Right lobe of liver (tissue), 6 donors: ENCODE data around the gene DGLUCY. TPM values are rescaled to one million over a fixed set of nuclear protein-coding genes. Genes with fewer than 3 reads are reported as not detected.

Experiments used
- ATAC-seq, 4 donors: fragments of 200-7000 bp; cut with Tn5 transposase; one replicate each; pipeline ENCODE4 v1.9.1; 2020; ENCODE audit warnings: mild to moderate bottlenecking in 4 of 4, moderate library complexity in 4 of 4
- DNase-seq, 3 donors: peaks; one replicate each; pipeline ENCODE4 v3.0.0-alpha.2; 2020
- H3K27ac ChIP-seq, 3 donors: fragments of 200-600 bp; one replicate each; pipeline ENCODE4 v1.8.0; 2022
- H3K27me3 ChIP-seq, 2 donors: fragments of 200-600 bp; one replicate each; pipeline ENCODE4 v1.8.0; 2022
- H3K36me3 ChIP-seq, 4 donors: fragments of 200-600 bp; sonication (generic) in 1 of 4; one replicate each; pipeline versions ENCODE4 v1.5.1 to v1.8.0; 2017 to 2022; ENCODE audit warnings: control low read depth in 1 of 4
- H3K4me1 ChIP-seq, 4 donors: fragments of 200-600 bp; sonication (generic) in 1 of 4; one replicate each; pipeline versions ENCODE4 v1.5.1 to v1.8.0; 2017 to 2022; ENCODE audit warnings: control low read depth in 1 of 4
- H3K4me3 ChIP-seq, 3 donors: fragments of 200-600 bp; one replicate each; pipeline ENCODE4 v1.8.0; 2022
- H3K9me3 ChIP-seq, 4 donors: fragments of 200-600 bp; sonication (generic) in 1 of 4; one replicate each; pipeline versions ENCODE4 v1.5.1 to v1.8.0; 2017 to 2022; ENCODE audit warnings: control low read depth in 1 of 4
- POLR2A ChIP-seq: fragments of 450-650 bp; IDR thresholded peaks from one replicate; pipeline ENCODE4 v1.6.1; 2017; ENCODE audit warnings: antibody characterized with exemption, mild to moderate bottlenecking
- WGBS: methylation state at CpG from one replicate; pipeline ENCODE4 v1.1.6; 2018; ENCODE audit warnings: low coverage, low lambda C conversion rate; ENCODE audit not compliant: insufficient coverage; ENCODE audit errors: missing lambda C conversion rate; 5-methylcytosine and 5-hydroxymethylcytosine counted together
- intact Hi-C, 2 donors: fragments of 100-400 bp; cut with DNase I; formaldehyde crosslinking; loops; one replicate each; pipeline versions ENCODE4 v1.11.2 to v1.14.1; 2022
- long read RNA-seq: library from polyadenylated mRNA; unstranded; transcript quantifications from one replicate; pipeline ENCODE4 v2.0.0, GENCODE V29; 2019
- total RNA-seq, 6 experiments: library from RNA; depleted of rRNA in 2 of 6; stranded (reverse); fragments of >200 nt in 2 of 6; fragmentation: NEBNext Ultra II Directional in 3 of 6; extraction: Animal tissue kit (Norgen Biotek cat#: 25700) in 3 of 6; gene quantifications; one replicate each; pipeline versions ENCODE4 v1.1.0 to v1.2.4, GENCODE V29; 2016 to 2023
- TF ChIP-seq, protein P1 (sequence below), 4 donors: fragments of 200-600 bp in 3 of 4; fragments of 450-650 bp in 1 of 4; IDR thresholded peaks; one replicate each; pipeline versions ENCODE4 v1.5.1 to v1.8.0; 2016 to 2022; ENCODE audit warnings: antibody characterized with exemption in 4 of 4, mild to moderate bottlenecking in 2 of 4
- donor health status: DM: no; HTN: yes; CAD: no.
- donor health status: DM: no; HTN: no; CAD: no.
- donor health status: DM: no; HTN: no; CAD: no.
- donor health status: DM: no; HTN: yes; CAD: no.
- donor health status: DM: no; HTN: yes; CAD: no.

Gene DGLUCY, protein sequence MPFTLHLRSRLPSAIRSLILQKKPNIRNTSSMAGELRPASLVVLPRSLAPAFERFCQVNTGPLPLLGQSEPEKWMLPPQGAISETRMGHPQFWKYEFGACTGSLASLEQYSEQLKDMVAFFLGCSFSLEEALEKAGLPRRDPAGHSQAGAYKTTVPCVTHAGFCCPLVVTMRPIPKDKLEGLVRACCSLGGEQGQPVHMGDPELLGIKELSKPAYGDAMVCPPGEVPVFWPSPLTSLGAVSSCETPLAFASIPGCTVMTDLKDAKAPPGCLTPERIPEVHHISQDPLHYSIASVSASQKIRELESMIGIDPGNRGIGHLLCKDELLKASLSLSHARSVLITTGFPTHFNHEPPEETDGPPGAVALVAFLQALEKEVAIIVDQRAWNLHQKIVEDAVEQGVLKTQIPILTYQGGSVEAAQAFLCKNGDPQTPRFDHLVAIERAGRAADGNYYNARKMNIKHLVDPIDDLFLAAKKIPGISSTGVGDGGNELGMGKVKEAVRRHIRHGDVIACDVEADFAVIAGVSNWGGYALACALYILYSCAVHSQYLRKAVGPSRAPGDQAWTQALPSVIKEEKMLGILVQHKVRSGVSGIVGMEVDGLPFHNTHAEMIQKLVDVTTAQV
- 10 to 100 TPM; 26.7 to 55.6 (median 39.8) TPM for total RNA-seq
- long read RNA-seq, partial matches to known transcripts: 1 of 9 reads
- long read RNA-seq, other reads (novel, unspliced or antisense): 5 of 9 reads

DNA sequence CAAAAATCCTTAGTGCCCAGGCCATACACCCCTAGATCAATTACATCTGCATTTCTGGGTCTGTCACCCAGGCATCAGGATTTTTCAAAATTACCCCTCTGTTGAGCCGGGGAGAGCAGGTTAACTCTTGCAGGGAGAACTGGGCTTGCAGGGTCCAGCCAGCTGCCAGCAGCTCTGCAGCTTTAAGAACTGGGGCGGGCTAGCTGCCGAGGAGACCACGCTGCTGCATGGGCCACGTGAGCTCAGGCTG is at the start of gene DGLUCY:
TSS of gene DGLUCY (plus strand) at position 245 of the 250 bp plus-strand sequence. CDS start 46,222 bp downstream, outside the sequence.
- WGBS: no CpG with 5 or more reads among the region's 5 CpGs

DNA sequence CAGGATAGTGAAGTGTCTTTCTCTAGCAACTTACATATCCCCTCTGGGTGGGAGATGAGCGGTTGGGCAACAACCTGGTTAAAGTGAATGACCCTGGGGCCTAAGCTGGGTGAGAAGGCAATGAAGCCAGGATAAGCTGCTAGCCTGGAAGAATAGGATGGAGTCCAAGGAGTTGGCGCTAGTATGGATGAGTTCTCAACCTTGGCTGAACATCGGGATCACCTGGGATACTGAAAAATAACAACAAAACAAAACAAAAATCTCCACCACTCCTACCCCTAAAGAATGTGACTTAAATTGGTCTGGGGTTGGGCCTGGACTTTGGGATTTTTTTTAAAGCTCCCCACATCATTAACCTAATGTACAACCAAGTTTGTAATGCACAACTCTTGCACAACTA is 48.6 kb upstream of the DGLUCY start:
- TF ChIP-seq, protein P1, sequence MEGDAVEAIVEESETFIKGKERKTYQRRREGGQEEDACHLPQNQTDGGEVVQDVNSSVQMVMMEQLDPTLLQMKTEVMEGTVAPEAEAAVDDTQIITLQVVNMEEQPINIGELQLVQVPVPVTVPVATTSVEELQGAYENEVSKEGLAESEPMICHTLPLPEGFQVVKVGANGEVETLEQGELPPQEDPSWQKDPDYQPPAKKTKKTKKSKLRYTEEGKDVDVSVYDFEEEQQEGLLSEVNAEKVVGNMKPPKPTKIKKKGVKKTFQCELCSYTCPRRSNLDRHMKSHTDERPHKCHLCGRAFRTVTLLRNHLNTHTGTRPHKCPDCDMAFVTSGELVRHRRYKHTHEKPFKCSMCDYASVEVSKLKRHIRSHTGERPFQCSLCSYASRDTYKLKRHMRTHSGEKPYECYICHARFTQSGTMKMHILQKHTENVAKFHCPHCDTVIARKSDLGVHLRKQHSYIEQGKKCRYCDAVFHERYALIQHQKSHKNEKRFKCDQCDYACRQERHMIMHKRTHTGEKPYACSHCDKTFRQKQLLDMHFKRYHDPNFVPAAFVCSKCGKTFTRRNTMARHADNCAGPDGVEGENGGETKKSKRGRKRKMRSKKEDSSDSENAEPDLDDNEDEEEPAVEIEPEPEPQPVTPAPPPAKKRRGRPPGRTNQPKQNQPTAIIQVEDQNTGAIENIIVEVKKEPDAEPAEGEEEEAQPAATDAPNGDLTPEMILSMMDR (IDR thresholded peaks at IDR 0.05): no peak
- no peak for TF ChIP-seq POLR2A
- H3K4me1 ChIP-seq: peaks cover 0 to 8% (median 2%) of the 10 kb centered on the region in 4 donors
- 77% methylated on average over 3 of the region's 3 CpGs for WGBS
- no peak for DNase-seq
- ATAC-seq: no peak
- no peak overlapping the region for H3K27ac ChIP-seq
- H3K36me3 ChIP-seq: no peaks in the 10 kb centered on the region
- H3K9me3 ChIP-seq: no peaks in the 10 kb centered on the region
- intact Hi-C loops: no loop called here
- H3K4me3 ChIP-seq: no peak overlapping the region
- H3K27me3 ChIP-seq: no peaks in the 10 kb centered on the region

More for the DNA sequence above, at the start of gene DGLUCY:
- H3K4me1 ChIP-seq: peaks cover 0 to 29% (median 8%) of the 10 kb centered on the region in 4 donors
- intact Hi-C loops: no loop called here
- H3K27me3 ChIP-seq: no peaks in the 10 kb centered on the region
- H3K4me3 ChIP-seq: peak within 1 kb of the TSS; percentile 45 to 80 (median 72)
- peak; percentile 87 to 94 (median 92) for ATAC-seq
- H3K27ac ChIP-seq: peak within 1 kb of the TSS; percentile 91 to 96 (median 93)
- H3K9me3 ChIP-seq: no peaks in the 10 kb centered on the region
- no peaks in the 10 kb centered on the region for H3K36me3 ChIP-seq
- TF ChIP-seq, protein P1 (IDR thresholded peaks at IDR 0.05): no peak
- TF ChIP-seq POLR2A: no peak
- peak; percentile 83 to 89 (median 89) for DNase-seq

DNA sequence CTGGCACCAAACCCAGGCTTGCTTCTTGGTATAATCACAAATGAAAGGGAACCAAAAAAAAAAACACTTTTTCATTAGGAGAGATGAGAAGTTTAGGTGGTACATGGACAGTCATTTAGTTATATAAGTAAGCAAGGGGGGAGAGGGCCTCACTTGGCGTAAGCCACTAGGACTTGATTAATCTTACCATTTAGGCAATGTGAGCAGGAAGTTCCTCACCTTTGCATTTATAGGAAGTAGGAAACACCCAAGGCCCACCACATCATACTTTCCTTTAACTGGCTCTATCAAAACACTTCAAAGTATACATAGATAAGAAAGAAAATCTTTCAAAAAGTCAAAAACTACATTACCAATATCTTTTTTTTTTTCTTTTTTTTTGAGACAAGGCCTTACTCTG is 46.7 kb upstream of the DGLUCY start:
- TF ChIP-seq, protein P1 (IDR thresholded peaks at IDR 0.05): no peak
- no peak for TF ChIP-seq POLR2A
- 70% methylated on average over 1 of the region's 1 CpG for WGBS
- ATAC-seq (no peak), DNase-seq (no peak)
- intact Hi-C loops: no loop called here
- H3K4me3 ChIP-seq: no peak overlapping the region
- no peak overlapping the region for H3K27ac ChIP-seq
- no peaks in the 10 kb centered on the region for H3K27me3 ChIP-seq
- no peaks in the 10 kb centered on the region for H3K9me3 ChIP-seq
- H3K4me1 ChIP-seq: no peaks in the 10 kb centered on the region
- H3K36me3 ChIP-seq: no peaks in the 10 kb centered on the region

DNA sequence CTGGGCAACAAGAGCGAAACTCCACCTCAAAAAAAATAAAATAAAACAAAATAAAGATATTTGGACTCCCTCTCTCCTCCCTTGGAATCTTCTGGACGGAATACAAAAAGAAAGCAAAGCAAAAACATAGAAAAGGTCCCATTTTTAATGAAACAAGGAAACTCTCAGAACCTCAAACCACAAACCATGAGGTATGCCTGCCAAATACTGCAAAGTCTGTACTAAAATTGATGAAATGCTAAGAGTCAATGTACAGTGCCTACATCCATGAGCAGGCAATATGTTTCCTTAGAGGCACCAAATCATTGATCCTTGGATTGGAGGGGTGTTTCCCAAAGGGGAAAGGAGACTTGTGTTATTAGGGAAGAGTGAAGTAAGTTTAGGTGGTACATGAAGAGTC is 45.2 kb upstream of the DGLUCY start:
- H3K36me3 ChIP-seq: no peaks in the 10 kb centered on the region
- no peak overlapping the region for H3K4me3 ChIP-seq
- WGBS: 56% methylated on average over 1 of the region's 2 CpGs
- intact Hi-C loops: no loop called here
- no peak for TF ChIP-seq POLR2A
- TF ChIP-seq, protein P1 (IDR thresholded peaks at IDR 0.05): no peak
- H3K4me1 ChIP-seq: no peaks in the 10 kb centered on the region
- H3K9me3 ChIP-seq: no peaks in the 10 kb centered on the region
- DNase-seq: no peak
- H3K27me3 ChIP-seq: no peaks in the 10 kb centered on the region
- no peak for ATAC-seq
- H3K27ac ChIP-seq: no peak overlapping the region
